HepG2 (cell line): ENCODE data around the gene PPAT. TPM values are rescaled to one million over a fixed set of nuclear protein-coding genes. Genes with fewer than 3 reads are reported as not detected.

Source experiments
- ARID5B ChIP-seq: IDR thresholded peaks from 2 replicates; pipeline ENCODE4 v1.4.0; 2020; ENCODE audit warnings: mild to moderate bottlenecking, missing genetic modification reagents
- BCL6 ChIP-seq: IDR thresholded peaks from 2 replicates; pipeline ENCODE4 v1.6.1; 2016; ENCODE audit warnings: missing genetic modification reagents, missing compliant biosample characterization
- DRAP1 ChIP-seq: IDR thresholded peaks from 2 replicates; pipeline ENCODE4 v1.6.1; 2016; ENCODE audit warnings: missing genetic modification reagents, missing compliant biosample characterization
- FOSL1 ChIP-seq: sonication (generic); formaldehyde crosslinking; IDR thresholded peaks from 2 replicates; pipeline ENCODE4 v1.9.0; 2021; ENCODE audit warnings: missing genetic modification reagents, borderline replicate concordance
- GTF2F1 ChIP-seq: fragments of 150-350 bp; IDR thresholded peaks from 2 replicates; pipeline ENCODE4 v1.6.1; 2014; ENCODE audit warnings: low read length
- HNF4G ChIP-seq, 2 experiments: sonication (generic) in 1 of 2; formaldehyde crosslinking in 1 of 2; IDR thresholded peaks; 2 replicates each; pipeline versions ENCODE4 v1.4.0 to v1.6.1; 2011 to 2020; ENCODE audit warnings: borderline replicate concordance in 2 of 2, low read depth in 2 of 2, mild to moderate bottlenecking in 2 of 2, low read length in 1 of 2, missing genetic modification reagents in 1 of 2, moderate library complexity in 1 of 2
- NCOR1 ChIP-seq: fragments of 200-600 bp; sonication (generic); IDR thresholded peaks from 2 replicates; pipeline ENCODE4 v1.7.0; 2017; ENCODE audit warnings: antibody characterized with exemption, low read length, borderline replicate concordance
- POLR2A ChIP-seq, 2 experiments: IDR thresholded peaks; 2 replicates each; pipeline ENCODE4 v1.6.1; 2011; ENCODE audit warnings: low read depth in 2 of 2, low read length in 2 of 2, mild to moderate bottlenecking in 1 of 2, moderate library complexity in 1 of 2; ENCODE audit not compliant: insufficient read depth in 1 of 2
- RELA ChIP-seq: sonication (generic); formaldehyde crosslinking; IDR thresholded peaks from 2 replicates; pipeline ENCODE4 v1.4.0; 2020; ENCODE audit warnings: missing genetic modification reagents
- RFX1 ChIP-seq: fragments of 450-650 bp; IDR thresholded peaks from 2 replicates; pipeline ENCODE4 v1.6.1; 2017
- TARDBP ChIP-seq: sonication (generic); formaldehyde crosslinking; IDR thresholded peaks from 2 replicates; pipeline ENCODE4 v1.8.0; 2022; ENCODE audit warnings: mild to moderate bottlenecking, missing genetic modification reagents
- TCF12 ChIP-seq, 2 experiments: fragments of 450-650 bp in 1 of 2; sonication (generic) in 1 of 2; formaldehyde crosslinking in 1 of 2; IDR thresholded peaks; 2 replicates each; pipeline versions ENCODE4 v1.6.1 to v1.8.0; 2017 to 2022; ENCODE audit warnings: antibody characterized with exemption in 1 of 2, mild to moderate bottlenecking in 1 of 2, missing genetic modification reagents in 1 of 2, moderate library complexity in 1 of 2
- THYN1 ChIP-seq: sonication (generic); formaldehyde crosslinking; IDR thresholded peaks from 2 replicates; pipeline ENCODE4 v1.8.1; 2023; ENCODE audit warnings: low read depth, mild to moderate bottlenecking, moderate library complexity, missing genetic modification reagents, borderline replicate concordance
- TMF1 ChIP-seq: sonication (generic); formaldehyde crosslinking; IDR thresholded peaks from 2 replicates; pipeline ENCODE4 v1.8.1; 2022; ENCODE audit warnings: low read depth, missing genetic modification reagents
- ZBTB38 ChIP-seq: sonication (generic); formaldehyde crosslinking; IDR thresholded peaks from 2 replicates; pipeline ENCODE4 v1.5.1; 2020; ENCODE audit warnings: mild to moderate bottlenecking, missing genetic modification reagents
- ZKSCAN5 ChIP-seq: sonication (generic); formaldehyde crosslinking; IDR thresholded peaks from 2 replicates; pipeline ENCODE4 v1.5.1; 2020; ENCODE audit warnings: mild to moderate bottlenecking, missing genetic modification reagents
- ZMYM2 ChIP-seq: sonication (generic); formaldehyde crosslinking; IDR thresholded peaks from 2 replicates; pipeline ENCODE4 v1.8.0; 2022; ENCODE audit warnings: mild to moderate bottlenecking, missing genetic modification reagents
- ZNF136 ChIP-seq: sonication (generic); formaldehyde crosslinking; IDR thresholded peaks from 2 replicates; pipeline ENCODE4 v1.8.1; 2022; ENCODE audit warnings: low read depth, mild to moderate bottlenecking, moderate library complexity, missing genetic modification reagents
- ZNF558 ChIP-seq: sonication (generic); formaldehyde crosslinking; IDR thresholded peaks from 2 replicates; pipeline ENCODE4 v1.9.0; 2022; ENCODE audit warnings: mild to moderate bottlenecking, missing genetic modification reagents, borderline replicate concordance
- ZNF790 ChIP-seq: sonication (generic); formaldehyde crosslinking; IDR thresholded peaks from 2 replicates; pipeline ENCODE4 v1.8.0; 2022; ENCODE audit warnings: missing genetic modification reagents, mild to moderate bottlenecking, borderline replicate concordance
- polyA plus RNA-seq, 8 experiments: library from polyadenylated mRNA; depleted of rRNA in 3 of 8; stranded (reverse) in 7 of 8; unstranded in 1 of 8; fragments of >200 nt; fragmentation: Illumina TruSeq in 4 of 8; extraction: Trizol in 4 of 8; gene quantifications; 2 replicates each; pipeline versions ENCODE4 v1.2.1 to v1.2.3, GENCODE V29; 2011 to 2016; ENCODE audit warnings: low read depth in 4 of 8, missing spikeins in 1 of 8, mixed read lengths in 1 of 8; ENCODE audit not compliant: insufficient read depth in 1 of 8
- total RNA-seq, 5 experiments: library from RNA; depleted of rRNA; stranded (reverse); fragments of >200 nt; fragmentation: Illumina TruSeq; extraction: Trizol; gene quantifications; 2 replicates each; pipeline ENCODE4 v1.2.3, GENCODE V29; 2016; ENCODE audit warnings: low read depth in 1 of 5
- TF ChIP-seq, protein P1 (sequence below): sonication (generic); formaldehyde crosslinking; IDR thresholded peaks from 2 replicates; pipeline ENCODE4 v1.4.0; 2020; ENCODE audit warnings: missing genetic modification reagents, borderline replicate concordance
- TF ChIP-seq, protein P2 (sequence below): sonication (generic); formaldehyde crosslinking; IDR thresholded peaks from 2 replicates; pipeline ENCODE4 v1.4.0; 2020; ENCODE audit warnings: missing genetic modification reagents; ENCODE audit errors: not compliant biosample characterization

PPAT gene
- total and polyA plus RNA-seq, 2 of the 13 experiments (the other 11 are each of a cell fraction or from before 2014, with no cell fraction given): 16.9 to 62.6 TPM

DNA sequence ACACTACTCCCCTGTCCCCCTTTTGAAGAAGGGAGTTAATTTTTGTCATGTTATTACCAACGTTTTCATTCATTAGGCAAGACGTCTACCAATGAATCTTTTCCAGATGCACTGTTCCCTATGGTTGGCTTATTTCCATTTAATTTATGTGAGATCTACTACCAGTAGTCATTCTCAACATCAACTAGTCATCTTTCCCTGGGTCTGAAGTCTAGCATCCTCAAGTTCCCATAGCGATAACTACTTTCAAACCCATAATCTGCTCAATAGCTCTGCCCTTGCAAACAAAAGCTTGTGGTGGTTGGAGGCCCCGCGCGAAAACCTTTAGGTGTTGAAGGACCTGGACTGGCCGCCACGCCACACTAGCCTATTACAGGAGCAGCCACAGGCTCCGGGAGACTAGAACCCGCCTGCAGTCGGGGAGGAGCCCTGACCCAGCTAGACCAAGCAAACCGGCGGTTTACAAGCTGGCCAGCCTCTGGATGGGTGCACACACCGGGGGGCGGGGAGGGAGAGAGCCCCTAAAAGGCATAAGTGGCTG lies 746 bp downstream of the PPAT start (continued):
- TF ChIP-seq, protein P1, sequence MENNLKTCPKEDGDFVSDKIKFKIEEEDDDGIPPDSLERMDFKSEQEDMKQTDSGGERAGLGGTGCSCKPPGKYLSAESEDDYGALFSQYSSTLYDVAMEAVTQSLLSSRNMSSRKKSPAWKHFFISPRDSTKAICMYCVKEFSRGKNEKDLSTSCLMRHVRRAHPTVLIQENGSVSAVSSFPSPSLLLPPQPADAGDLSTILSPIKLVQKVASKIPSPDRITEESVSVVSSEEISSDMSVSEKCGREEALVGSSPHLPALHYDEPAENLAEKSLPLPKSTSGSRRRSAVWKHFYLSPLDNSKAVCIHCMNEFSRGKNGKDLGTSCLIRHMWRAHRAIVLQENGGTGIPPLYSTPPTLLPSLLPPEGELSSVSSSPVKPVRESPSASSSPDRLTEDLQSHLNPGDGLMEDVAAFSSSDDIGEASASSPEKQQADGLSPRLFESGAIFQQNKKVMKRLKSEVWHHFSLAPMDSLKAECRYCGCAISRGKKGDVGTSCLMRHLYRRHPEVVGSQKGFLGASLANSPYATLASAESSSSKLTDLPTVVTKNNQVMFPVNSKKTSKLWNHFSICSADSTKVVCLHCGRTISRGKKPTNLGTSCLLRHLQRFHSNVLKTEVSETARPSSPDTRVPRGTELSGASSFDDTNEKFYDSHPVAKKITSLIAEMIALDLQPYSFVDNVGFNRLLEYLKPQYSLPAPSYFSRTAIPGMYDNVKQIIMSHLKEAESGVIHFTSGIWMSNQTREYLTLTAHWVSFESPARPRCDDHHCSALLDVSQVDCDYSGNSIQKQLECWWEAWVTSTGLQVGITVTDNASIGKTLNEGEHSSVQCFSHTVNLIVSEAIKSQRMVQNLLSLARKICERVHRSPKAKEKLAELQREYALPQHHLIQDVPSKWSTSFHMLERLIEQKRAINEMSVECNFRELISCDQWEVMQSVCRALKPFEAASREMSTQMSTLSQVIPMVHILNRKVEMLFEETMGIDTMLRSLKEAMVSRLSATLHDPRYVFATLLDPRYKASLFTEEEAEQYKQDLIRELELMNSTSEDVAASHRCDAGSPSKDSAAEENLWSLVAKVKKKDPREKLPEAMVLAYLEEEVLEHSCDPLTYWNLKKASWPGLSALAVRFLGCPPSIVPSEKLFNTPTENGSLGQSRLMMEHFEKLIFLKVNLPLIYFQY (CRISPR knock-in tag): no peak
- TF ChIP-seq ZNF558 (CRISPR knock-in tag) (peak; percentile 32; the same call in 1 of the 2 replicates), NCOR1 (no peak), TMF1 (CRISPR knock-in tag) (no peak), THYN1 (CRISPR knock-in tag) (no peak), ZKSCAN5 (CRISPR knock-in tag) (no peak), TCF12 (IDR thresholded peaks at IDR 0.05) (no peak), TCF12 (CRISPR knock-in tag; IDR thresholded peaks at IDR 0.05) (no peak), RELA (CRISPR knock-in tag) (no peak), TARDBP (CRISPR knock-in tag) (no peak), FOSL1 (CRISPR knock-in tag) (no peak), POLR2A (IDR thresholded peaks at IDR 0.05; ENCODE audit: insufficient read depth in 1 of 2, low read depth in 2 of 2, low read length in 2 of 2) (no peak), ZNF790 (CRISPR knock-in tag) (no peak), GTF2F1 (no peak), HNF4G (IDR thresholded peaks at IDR 0.05; ENCODE audit: borderline replicate concordance, low read depth, low read length) (no peak), HNF4G (CRISPR knock-in tag; IDR thresholded peaks at IDR 0.05; ENCODE audit: borderline replicate concordance, low read depth) (no peak), ZBTB38 (CRISPR knock-in tag) (no peak), BCL6 (CRISPR knock-in tag) (no peak), ZMYM2 (CRISPR knock-in tag) (no peak), DRAP1 (peak; percentile 10; the same call in 1 of the 2 replicates), ARID5B (CRISPR knock-in tag) (no peak), RFX1 (peak; percentile 18; the same call in 1 of the 2 replicates), ZNF136 (no peak)
- TF ChIP-seq, protein P2, sequence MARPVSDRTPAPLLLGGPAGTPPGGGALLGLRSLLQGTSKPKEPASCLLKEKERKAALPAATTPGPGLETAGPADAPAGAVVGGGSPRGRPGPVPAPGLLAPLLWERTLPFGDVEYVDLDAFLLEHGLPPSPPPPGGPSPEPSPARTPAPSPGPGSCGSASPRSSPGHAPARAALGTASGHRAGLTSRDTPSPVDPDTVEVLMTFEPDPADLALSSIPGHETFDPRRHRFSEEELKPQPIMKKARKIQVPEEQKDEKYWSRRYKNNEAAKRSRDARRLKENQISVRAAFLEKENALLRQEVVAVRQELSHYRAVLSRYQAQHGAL: no peak
